ENCODE measurements around the gene PEX1.
"Not testable (repeated sequence)": the region's sequence is repeated elsewhere in the genome, so short reads cannot be mapped to it uniquely, and the experiment has no call there.

DNA sequence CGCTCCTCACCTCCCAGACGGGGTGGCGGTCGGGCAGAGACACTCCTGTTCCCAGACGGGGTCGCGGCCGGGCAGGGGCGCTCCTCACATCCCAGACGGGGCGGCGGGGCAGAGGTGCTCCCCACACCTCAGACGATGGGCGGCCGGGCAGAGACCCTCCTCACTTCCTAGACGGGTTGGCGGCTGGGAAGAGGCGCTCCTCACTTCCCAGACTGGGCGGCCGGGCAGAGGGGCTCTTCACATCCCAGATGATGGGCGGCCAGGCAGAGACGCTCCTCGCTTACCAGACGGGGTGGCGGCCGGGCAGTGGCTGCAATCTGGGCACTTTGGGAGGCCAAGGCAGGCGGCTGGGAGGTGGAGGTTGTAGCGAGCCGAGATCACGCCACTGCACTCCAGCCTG is 16.8 kb upstream of the PEX1 start:
- TF ChIP-seq, protein P1, sequence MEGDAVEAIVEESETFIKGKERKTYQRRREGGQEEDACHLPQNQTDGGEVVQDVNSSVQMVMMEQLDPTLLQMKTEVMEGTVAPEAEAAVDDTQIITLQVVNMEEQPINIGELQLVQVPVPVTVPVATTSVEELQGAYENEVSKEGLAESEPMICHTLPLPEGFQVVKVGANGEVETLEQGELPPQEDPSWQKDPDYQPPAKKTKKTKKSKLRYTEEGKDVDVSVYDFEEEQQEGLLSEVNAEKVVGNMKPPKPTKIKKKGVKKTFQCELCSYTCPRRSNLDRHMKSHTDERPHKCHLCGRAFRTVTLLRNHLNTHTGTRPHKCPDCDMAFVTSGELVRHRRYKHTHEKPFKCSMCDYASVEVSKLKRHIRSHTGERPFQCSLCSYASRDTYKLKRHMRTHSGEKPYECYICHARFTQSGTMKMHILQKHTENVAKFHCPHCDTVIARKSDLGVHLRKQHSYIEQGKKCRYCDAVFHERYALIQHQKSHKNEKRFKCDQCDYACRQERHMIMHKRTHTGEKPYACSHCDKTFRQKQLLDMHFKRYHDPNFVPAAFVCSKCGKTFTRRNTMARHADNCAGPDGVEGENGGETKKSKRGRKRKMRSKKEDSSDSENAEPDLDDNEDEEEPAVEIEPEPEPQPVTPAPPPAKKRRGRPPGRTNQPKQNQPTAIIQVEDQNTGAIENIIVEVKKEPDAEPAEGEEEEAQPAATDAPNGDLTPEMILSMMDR (IDR thresholded peaks at IDR 0.05) = not testable (repeated sequence)
- TF ChIP-seq POLR2A (IDR thresholded peaks at IDR 0.05) = not testable (repeated sequence)

All from testis (tissue), 2 donors.